HG03565 (cell line): ENCODE measurements around the gene RASD1.
"Not testable (repeated sequence)": the region's sequence is repeated elsewhere in the genome, so short reads cannot be mapped to it uniquely, and the experiment has no call there.

Experiments
- ATAC-seq: cut with Tn5 transposase; IDR thresholded peaks from one replicate; pipeline ENCODE4 v1.9.1; 2021; ENCODE audit warnings: mild to moderate bottlenecking, moderate library complexity; ENCODE audit not compliant: unreplicated experiment

Gene RASD1

DNA sequence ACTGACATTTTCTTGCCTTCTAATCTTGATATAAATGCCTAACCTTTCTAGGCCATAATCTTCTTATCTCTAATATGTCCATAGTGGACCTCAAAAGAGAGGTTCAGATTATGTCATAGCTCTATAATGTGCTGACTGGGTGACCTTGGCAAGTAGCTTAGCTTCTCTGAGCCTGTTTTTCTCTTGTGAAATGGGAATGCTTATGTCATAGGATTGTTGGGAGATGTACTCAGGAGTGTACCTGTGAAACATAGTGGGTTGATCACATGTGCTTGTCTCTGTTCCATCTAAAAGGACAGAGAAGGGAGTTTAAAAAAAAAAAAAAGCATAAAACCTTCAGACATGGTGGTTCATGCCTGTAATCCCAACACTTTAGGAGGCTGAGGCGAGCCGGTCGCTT is 17.0 kb downstream of the RASD1 start:
- no peak for ATAC-seq

DNA sequence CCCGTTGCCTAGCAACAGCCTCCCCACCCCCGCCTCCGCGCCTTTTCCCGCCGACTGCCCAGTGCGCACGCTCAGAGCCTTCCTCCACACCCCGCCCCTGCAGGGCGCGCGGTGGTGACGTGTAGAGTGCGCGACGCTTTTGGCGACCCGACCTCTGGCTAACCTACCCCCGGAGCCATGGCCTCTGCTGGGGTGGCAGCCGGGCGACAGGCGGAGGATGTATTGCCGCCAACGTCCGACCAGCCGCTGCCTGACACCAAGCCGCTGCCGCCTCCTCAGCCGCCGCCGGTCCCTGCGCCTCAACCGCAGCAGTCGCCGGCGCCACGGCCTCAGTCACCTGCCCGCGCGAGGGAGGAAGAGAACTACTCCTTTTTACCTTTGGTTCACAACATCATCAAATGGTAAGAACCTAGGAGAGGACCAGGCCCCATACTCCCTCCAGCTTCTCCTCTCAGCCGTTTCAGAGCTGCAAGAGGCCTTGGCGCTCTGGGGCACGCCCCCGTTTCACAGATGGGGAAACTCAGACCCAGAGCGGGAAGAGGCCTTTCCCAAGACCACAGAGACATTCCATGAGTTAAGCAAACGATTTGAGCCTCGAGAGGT is 19.2 kb downstream of the RASD1 start, which contains the start of gene MED9:
Gene MED9, plus strand, starts transcription at position 136 of the 603 bp plus-strand sequence. Its CDS starts 42 bp downstream, at position 178.
- peak; percentile 85 for ATAC-seq

- no peak for ATAC-seq
Observed at GRCh38 chr17:17474341-17474740, 21.9 kb downstream of the RASD1 start.

- no peak for ATAC-seq
Observed at GRCh38 chr17:17472333-17472920, 23.8 kb downstream of the RASD1 start.

DNA sequence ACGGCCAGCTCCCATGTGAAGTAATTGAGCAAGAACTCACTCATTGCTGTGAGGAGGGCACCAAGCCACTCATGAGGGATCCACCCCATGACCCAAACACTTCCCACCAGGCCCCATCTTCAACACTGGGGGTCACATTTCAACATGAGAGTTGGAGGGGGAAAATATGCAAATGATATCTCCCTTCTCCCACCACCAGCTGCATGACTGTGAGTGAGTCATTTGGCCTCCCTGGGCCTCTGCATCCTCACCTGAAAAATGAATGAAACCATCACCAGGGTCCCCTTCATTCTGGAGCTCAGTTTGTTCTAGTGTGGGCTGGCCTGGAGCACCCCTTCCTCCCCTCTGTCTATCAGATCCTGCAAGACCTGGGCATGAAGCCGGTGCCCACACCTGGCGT is 26.2 kb downstream of the RASD1 start:
- no peak for ATAC-seq

- ATAC-seq = no peak
Observed at GRCh38 chr17:17469358-17469757, 26.8 kb downstream of the RASD1 start.

DNA sequence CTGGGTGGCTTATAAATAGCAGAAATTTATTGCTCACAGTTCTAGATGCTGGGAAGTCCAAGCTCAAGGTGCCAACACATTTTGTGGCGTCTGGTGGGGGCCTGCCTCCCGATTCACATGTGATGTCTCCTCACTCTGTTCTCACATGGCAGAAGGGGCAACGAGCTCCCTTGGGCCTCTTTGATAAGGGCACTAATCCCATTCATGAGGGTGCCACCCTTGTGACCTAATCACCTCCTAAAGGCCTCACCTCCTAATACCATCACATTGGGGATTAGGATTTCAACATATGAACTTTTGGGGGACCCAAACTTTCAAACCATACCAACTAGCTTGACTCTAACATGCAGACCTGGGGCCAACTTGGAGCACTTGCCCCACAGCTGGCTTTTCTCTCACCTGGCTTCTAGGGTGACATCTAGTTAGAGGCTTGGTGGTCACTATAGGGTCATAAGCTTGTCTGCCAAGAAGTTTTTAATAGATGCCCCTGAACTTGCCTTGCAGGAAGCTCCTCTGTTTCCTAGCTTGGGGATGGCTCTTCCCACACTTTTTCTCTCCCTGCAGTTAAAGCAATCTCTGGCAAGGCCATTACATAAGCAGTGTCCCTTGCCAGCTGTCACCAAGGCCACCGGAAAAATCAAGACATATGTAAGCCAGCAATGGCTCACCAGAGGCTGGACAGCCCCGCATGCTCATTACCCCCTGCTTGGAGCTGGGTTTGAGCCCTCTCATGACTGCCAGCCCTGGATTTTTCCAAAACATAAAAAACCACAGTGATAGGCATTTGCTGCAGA is 27.8 kb downstream of the RASD1 start:
- ATAC-seq = no peak

- no peak for ATAC-seq
Observed at GRCh38 chr17:17467720-17468119, 28.5 kb downstream of the RASD1 start.

DNA sequence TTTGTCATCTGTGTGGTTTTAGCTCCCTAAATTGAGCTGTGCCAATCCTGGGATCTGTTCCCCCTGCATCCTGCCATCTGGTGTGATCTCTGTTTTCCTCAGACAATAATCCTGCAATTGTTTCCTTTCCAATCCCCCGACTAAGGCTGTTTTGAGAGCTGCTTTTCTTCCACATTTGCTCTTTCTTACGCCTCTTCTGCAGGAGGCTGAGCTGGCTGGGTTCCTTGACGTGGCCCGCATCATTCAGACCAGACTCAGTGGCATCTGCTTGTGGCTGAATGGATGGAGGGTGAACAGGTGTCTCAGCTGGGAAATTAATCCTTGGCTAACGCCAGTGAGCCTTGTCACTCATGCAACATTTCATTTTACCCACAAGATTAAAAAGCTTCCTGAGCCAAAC is 29.2 kb downstream of the RASD1 start:
- ATAC-seq = no peak

- ATAC-seq = no peak
Observed at GRCh38 chr17:17466511-17466910, 29.7 kb downstream of the RASD1 start.

DNA sequence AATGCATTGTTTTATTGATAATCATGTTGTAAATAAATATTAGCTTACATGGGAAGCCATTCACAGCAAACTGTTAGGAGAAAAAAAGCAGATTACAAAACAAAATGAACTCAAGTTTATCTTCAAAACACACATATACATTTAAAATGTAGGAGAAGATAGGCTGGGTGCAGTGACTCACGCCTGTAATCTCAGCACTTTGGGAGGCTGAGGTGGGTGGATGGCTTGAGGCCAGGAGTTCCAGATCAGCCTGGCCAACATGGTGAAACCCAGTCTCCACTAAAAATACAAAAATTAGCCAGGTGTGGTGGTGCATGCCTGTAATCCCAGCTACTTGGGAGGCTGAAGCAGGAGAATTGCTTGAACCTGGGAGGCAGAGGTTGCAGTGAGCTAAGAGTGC is 30.3 kb downstream of the RASD1 start:
- not testable (repeated sequence) for ATAC-seq

DNA sequence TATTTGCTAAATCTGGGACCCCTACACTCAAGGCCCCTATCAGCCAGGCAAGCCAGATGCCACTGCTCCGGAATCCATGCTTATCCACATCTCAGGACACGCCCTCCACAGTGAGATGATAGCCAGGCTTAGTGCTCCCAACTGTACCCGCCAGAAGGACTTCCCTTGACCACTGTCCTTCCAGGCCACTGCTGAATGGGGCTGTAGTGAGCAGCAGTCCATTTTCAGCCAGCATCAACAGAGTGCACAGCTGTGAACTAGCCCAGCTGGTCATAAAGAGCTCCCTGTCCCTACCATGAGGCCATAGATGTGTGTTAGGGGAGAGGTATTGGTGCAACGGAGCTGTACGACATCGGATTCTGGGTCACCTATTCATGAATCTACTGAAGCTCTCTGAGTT is 32.4 kb downstream of the RASD1 start:
- ATAC-seq = no peak

DNA sequence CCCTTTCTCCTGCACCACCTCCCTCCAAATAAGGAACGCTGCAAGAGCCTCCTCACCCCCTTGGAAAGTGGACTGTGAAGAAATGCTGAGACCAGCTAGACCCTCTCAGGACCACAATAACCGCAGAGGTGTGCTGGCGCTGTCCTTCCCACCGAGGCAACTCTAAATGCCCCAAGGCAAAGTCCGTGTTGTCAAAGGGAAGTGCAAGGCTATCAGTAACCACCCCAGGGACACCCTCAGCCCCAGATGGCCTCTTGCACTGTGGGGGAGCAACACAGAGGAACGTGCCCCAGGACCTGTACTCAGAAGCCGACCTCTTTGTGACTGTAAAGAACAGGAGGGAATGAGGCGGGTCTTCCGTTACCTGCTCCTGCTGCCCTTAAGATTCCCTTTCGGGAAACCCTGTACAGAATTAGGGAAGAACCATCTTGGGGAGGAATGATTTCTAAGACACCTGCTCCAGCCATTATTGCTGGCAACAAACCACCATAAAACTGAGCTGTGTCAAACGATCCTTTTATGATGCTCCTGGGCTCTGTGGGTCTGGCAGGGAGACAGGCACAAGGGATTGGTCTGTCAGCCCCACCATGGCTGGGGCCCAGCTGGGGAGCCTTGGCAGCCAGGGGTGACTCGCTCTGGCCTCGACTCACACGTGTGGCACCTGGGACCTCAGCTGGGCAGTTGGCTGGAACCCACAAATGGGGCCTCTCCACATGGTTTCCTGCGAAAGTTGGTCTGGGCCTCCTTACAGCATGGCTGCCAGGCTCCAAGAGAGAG is 34.0 kb downstream of the RASD1 start:
- ATAC-seq = no peak

DNA sequence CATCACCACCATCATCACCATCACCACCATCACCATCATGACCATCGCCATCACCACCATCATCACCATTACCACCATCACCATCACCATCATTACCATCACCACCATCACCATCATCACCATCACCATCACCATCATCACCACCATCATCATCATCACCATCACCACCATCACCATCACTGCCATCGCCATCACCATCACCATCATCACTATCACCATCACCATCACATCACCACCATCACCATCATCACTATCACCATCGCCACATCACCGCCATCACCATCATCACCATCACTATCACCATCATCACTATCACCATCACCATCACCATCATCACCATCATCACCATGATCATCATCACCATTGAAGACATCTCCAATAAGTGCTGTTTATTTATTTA is 36.2 kb downstream of the RASD1 start:
- no peak for ATAC-seq

GRCh38 chr17:17457680-17458079 is 38.5 kb downstream of the RASD1 start:
- ATAC-seq = no peak

DNA sequence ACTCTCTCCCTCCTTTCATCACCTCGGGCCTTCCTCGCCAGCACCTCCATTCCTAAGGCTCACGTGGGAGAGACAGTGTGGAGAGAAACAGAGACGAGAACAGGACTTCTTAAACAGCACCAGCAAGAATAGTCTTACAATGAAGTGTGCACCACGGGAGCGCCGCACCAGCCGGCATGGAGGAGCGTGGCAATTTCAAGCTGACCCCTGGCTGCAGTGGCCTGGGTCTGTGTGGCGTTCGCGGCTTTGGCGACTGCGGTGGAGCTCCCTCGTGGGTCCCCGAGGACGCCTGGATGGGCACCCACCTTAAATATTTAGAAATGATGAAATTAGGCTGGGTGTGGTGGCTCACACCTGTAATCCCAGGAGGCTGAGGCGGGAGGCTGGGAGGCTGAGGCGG is 39.9 kb downstream of the RASD1 start:
- ATAC-seq = no peak

DNA sequence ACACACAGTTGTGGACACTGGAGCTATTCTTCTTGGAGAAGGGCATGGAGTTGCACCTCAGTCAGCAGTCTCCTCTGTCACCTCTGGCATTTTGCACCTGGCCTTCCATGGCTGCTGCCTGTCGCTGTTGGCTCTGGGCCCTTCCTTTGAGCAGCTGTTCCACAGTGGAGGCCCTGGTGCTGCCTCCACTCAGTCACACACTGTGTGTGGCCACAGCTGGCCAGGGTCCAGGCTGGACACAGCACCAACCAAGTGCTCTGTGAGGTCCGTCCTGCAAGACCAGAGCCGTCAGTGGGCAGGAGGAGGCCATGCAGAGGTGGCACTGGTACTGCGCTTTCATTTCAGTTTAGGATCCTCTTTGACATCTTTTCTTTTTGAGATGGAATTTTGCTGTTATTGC is 41.0 kb downstream of the RASD1 start:
- ATAC-seq = no peak

DNA sequence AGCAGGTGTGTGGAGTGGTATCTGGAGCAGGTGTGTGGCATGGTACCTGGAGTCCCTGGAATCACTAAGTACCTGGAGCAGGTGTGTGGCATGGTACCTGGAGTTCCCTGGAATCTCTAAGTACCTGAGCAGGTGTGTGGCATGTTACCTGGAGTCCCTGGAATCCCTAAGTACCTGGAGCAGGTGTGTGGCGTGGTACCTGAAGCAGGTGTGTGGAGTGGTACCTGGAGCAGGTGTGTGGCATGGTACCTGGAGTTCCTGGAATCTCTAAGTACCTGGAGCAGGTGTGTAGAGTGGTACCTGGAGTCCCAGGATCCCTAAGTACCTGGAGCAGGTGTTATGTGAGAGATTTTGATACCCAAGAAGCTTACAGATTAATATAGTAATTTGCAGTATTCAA is 41.5 kb downstream of the RASD1 start:
- ATAC-seq = not testable (repeated sequence)

GRCh38 chr17:17454276-17454675 is 41.9 kb downstream of the RASD1 start:
- ATAC-seq = no peak

DNA sequence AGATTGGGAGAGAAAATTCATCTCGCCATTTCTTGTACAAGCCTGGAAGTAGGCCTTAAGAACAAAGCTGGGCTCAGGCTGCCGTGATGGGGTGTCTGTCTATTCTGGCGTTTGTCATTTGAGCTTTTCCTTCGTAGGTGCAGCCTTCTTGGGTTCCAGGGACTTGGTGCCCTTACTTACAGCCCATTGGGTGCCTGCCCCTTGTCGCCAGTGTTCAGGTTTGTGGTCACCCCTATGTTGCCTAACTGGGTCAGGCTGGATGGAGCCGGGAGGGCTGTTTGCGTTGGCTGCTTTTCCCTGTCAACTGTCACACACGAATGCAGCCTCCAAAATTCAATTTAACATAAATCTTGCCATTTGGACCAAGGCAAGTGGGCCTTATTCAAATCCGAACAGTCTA is 43.1 kb downstream of the RASD1 start:
- ATAC-seq = no peak

DNA sequence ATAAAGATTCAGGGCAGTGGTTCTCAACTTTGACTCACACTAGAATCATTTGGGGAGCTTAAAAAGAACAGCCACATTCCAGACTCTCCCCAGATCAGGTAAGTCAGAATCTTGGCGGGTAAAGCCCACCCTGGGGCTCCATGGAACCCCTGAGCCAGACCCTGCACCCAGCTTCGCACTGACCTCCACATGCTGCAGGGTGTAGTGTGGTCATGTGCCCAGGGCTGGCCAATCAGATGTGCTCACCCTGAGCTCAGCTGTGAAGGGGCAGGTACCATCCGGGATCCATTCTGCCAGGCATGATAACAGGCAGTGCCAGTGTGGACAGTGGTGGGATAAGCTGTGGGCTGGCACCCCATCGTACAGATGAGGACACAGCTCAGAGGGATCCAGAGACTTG is 47.5 kb downstream of the RASD1 start:
- no peak for ATAC-seq
